Muscle of leg (tissue), 11 donors: ENCODE measurements around the gene KCNK18. TPM values are rescaled to one million over a fixed set of nuclear protein-coding genes. Genes with fewer than 3 reads are reported as not detected.

ENCODE experiments used
- DNase-seq: peaks from one replicate; pipeline ENCODE4 v3.0.0; 2013
- H3K27ac ChIP-seq: one replicate; pipeline ENCODE4 v1.5.1; 2013; ENCODE audit warnings: mild to moderate bottlenecking, low read length, control low read depth
- H3K27me3 ChIP-seq: one replicate; pipeline ENCODE4 v1.6.1; 2013; ENCODE audit warnings: low read length; ENCODE audit not compliant: control insufficient read depth, insufficient read depth
- H3K36me3 ChIP-seq: one replicate; pipeline ENCODE4 v1.6.1; 2013; ENCODE audit warnings: low read length; ENCODE audit not compliant: control insufficient read depth, insufficient read depth
- H3K4me1 ChIP-seq: one replicate; pipeline ENCODE4 v1.6.1; 2013; ENCODE audit warnings: low read length; ENCODE audit not compliant: control insufficient read depth, insufficient read depth
- H3K4me3 ChIP-seq: one replicate; pipeline ENCODE4 v1.5.1; 2013; ENCODE audit warnings: low read length, control low read depth
- H3K9me3 ChIP-seq: replicated peaks from 2 replicates; pipeline ENCODE4 v1.6.1; 2013; ENCODE audit warnings: low read depth, low read length; ENCODE audit not compliant: control insufficient read depth
- WGBS: methylation state at CpG from one replicate; pipeline ENCODE4 v1.1.5; 2013; ENCODE audit warnings: missing lambda C conversion rate; ENCODE audit not compliant: insufficient coverage; 5-methylcytosine and 5-hydroxymethylcytosine counted together
- polyA plus RNA-seq, 8 donors: library from polyadenylated mRNA; unstranded; fragments of 120-200 nt; gene quantifications; one replicate each; pipeline versions ENCODE4 v1.2.1 to v1.2.3, GENCODE V29; 2013; ENCODE audit warnings: inconsistent platforms in 1 of 8, low replicate concordance in 1 of 8; ENCODE audit not compliant: insufficient read length in 8 of 8, insufficient read depth in 1 of 8
- total RNA-seq: library from RNA; stranded (reverse); fragments of 120-200 nt; gene quantifications from one replicate; pipeline ENCODE4 v1.2.4, GENCODE V29; 2013

KCNK18 gene
- total and polyA plus RNA-seq, 9 donors: not detected

DNA sequence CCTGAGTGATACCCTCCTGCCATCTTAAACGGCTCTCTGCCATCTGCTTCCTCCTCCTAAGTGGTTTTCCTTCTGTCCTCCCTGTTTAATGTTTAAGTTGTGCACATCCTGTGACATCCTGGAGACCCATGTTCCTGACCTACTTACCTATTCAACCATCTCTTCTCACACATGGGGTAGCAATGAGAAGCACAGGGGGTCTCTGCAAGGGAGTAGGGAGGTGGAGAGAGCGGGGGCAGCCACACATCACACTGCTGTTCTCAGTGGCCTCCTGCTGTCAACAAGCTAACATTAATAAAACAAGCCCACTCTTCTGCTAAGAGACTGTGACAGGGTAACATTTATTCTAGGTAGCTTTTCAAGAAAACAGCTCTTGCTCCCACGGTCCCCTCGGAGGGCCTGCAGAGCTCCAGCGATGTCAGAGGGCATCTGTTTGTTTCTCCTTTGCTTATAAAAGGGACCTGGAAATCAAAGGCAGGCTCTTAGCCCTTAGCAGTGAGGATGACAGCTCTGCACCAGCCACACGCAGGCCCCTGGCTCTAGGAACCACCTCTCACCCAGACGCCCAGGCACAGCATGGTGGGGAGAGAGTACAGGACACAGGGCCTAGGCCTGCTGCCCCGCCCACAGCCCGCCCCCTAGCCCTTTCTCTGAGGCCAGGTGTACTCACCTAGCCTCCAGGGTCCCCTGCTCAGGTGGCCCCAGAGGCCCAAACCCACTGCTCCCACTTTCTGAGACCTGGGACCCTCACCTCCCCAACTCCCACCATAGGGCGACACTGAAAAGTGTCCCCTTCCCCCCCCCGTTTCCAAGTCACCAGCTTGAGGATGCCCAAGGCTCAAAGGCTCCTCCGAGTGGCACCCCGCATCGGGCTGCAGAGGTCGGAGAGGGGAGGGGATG lies 42.7 kb downstream of the KCNK18 start:
- Histone ChIP-seq H3K9me3 (no peaks in the 10 kb centered on the region), H3K4me1 (peaks cover 3% of the 10 kb centered on the region), H3K27ac (no peak overlapping the region), H3K36me3 (no peaks in the 10 kb centered on the region), H3K4me3 (no peak overlapping the region), H3K27me3 (peaks cover 76% of the 10 kb centered on the region)
- no peak for DNase-seq
- WGBS: 49% methylated on average over 5 of the region's 15 CpGs

DNA sequence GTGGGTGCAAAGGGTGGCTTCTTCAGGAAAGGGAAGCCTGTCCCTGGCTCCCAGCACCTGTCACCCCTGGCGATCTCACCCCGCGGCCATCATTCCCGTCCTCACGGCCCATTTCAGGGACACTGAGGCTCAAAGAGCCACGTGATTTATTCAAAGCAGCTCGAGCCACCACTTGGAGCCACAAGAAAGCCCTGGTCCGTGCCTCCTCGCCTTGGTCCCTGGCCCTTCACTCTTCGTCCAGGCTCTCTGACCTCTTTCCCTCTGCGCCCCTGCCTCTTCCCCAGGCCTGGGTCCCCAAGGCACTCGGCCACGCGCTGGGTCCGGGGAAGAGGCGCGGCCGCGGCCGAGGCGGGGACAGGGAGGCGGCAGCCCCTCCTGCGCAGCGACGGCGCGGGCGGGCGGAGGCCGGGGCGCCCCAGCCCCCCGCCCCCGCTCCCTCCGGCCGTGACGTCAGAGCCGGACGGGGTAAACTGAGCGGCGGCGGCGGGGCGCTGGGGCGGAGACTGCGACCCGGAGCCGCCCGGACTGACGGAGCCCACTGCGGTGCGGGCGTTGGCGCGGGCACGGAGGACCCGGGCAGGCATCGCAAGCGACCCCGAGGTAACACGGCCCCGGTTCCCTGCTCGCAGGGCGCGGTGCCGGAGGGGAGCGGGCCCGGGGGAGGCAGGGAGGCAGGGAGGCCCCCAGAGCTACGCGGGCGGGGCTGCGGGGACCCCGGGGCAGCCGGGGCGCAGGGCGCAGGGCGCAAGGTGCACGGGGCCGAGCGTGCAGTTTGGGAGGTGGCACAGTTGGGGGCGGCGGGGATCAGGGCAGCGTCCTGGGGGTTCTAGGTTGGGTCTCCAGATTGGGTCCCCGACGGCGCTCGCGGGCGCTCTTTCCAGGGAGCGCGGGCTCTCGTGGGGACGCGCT lies 43.6 kb downstream of the KCNK18 start, which contains the start of gene SLC18A2:
TSS of gene SLC18A2 (plus strand) at position 494 of the 909 bp plus-strand sequence. CDS start 580 bp downstream, outside the sequence.
- no peaks in the 10 kb centered on the region for H3K9me3 ChIP-seq
- H3K4me3 ChIP-seq: no peak within 1 kb of the TSS
- peaks cover 3% of the 10 kb centered on the region for H3K4me1 ChIP-seq
- under 1% methylated on average over 93 of the region's 93 CpGs for WGBS
- no peak for DNase-seq
- H3K36me3 ChIP-seq: no peaks in the 10 kb centered on the region
- peaks cover 73% of the 10 kb centered on the region for H3K27me3 ChIP-seq
- H3K27ac ChIP-seq: no peak within 1 kb of the TSS

DNA sequence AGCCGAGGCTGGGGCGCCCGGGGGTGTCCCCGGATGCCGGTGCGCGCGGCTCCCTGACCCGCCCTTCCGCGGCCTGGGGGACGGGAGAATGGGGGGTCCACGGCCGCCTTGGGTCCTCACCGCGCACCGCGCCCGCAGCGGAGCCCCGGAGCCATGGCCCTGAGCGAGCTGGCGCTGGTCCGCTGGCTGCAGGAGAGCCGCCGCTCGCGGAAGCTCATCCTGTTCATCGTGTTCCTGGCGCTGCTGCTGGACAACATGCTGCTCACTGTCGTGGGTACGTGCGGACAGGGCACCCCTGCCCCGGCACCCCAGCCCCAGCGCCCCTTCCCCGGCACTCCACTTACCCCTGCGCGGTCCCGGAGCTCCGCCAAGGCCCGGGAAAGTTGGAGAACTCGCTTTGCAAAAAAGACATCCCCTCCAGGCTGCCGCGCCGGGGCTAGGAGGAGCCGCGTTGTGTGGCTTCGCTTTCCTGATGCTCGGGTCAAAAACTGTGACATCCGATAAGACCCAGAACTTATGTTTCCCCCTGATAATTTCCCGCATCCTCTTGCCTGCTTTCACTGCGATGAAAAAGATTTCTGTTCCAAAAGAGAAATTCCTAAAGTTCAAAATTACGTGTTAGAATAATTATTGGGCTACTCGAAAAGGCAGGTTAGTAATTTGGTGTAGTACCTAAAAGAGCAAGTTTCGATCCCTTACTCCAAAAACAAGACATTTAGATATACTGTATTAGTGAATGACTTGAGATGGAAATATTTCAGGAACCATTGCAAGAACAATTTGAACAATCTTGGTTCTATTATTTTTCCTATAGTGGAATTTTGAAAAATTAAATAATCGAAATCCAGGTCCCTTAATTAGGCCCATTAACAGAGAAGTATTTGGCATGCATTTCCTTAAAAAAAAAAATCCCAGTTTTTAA lies 44.5 kb downstream of the KCNK18 start:
- Histone ChIP-seq H3K36me3 (no peaks in the 10 kb centered on the region), H3K27ac (no peak overlapping the region), H3K9me3 (no peaks in the 10 kb centered on the region), H3K4me3 (no peak overlapping the region), H3K27me3 (peaks cover 64% of the 10 kb centered on the region), H3K4me1 (peaks cover 3% of the 10 kb centered on the region)
- DNase-seq: no peak
- 1% methylated on average over 44 of the region's 56 CpGs for WGBS

DNA sequence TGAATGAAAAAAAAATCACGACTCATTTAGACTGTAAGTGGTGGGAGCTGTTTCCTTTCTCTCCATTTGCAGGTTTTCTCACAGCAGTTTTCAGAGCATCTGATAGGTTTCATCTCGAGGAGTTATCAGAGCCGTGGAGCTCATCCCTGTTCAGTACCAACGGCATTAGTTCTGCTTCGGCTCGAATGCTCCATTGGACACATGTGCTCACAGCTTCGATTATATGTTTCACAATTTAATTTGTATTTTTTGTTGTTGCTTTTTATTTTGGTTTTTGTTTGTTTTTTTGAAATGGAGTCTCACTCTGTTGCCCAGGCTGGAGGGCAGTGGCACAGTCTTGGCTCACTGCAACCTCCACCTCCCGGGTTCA lies 45.2 kb downstream of the KCNK18 start:
- no CpG with 5 or more reads among the region's 8 CpGs for WGBS
- no peak for DNase-seq
- peaks cover 62% of the 10 kb centered on the region for H3K27me3 ChIP-seq
- no peaks in the 10 kb centered on the region for H3K9me3 ChIP-seq
- H3K4me1 ChIP-seq: peaks cover 3% of the 10 kb centered on the region
- no peak overlapping the region for H3K27ac ChIP-seq
- H3K4me3 ChIP-seq: no peak overlapping the region
- H3K36me3 ChIP-seq: no peaks in the 10 kb centered on the region

DNA sequence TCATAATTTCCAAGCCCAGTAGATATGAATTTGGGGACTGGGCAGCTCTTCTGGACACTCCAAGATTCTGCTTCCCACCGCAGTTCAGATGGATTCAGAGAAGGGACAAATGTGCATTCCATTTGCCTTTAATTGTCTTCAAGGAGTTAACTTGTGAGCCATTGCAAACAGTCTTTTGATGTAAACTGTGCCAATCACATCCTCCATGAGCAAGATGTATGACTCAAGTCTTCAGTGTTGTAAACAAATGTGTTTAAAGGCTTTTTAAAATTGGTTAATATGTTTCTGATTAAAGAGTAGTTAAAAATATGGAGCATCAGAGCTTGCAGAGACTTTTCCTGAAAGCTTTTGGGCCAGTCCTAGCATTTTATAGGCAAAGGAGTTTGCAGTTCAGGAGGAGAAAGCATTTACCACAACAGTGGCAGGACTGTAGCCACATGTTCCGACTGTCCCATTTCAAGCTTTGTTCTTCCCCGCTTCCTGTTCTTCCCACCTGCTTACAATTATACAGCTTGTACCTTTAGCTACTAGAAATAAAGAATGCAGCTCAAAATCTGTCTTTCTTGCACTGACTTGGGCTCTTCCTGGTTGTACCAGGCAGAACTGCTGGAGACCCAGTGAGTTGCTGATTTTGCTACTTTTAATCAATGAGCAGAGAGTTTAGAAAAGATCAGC lies 49.8 kb downstream of the KCNK18 start:
- Histone ChIP-seq H3K4me3 (no peak overlapping the region), H3K27me3 (peaks cover 40% of the 10 kb centered on the region), H3K4me1 (no peaks in the 10 kb centered on the region), H3K27ac (no peak overlapping the region), H3K36me3 (no peaks in the 10 kb centered on the region), H3K9me3 (no peaks in the 10 kb centered on the region)
- 42% methylated on average over 2 of the region's 3 CpGs for WGBS
- no peak for DNase-seq

DNA sequence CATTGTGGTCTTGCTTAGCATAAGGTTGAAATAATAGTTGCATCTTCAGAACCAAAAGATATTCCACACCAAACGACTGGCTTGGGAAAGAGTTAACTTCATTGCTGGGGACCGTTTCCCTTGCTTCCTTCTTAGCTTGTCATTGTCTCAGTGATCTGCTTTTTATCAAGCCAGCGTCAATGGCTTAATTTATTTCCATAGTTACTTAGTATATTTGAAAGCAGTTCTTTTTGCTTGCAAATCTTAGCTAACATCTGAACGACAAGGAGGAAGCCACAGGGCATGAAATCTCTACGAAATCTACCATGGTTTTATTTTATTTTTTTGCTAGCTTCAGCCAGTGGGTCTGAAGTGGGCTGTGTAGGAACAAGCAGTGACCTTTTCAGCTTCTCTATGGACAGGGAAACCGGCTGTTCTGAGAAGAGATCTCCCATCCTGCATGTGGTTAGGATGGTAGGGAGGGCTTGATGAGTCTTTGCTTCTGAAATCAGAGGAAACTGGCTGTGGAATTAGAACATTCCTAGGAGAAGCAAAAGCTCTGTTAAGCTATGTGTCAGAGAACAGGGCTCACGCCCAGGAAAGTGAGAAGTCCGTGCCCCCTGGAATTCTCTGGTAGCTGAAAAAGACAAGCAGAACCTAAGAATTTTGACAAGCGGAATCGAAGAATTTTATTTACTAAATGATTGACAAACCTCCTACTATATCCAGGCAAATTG lies 51.6 kb downstream of the KCNK18 start:
- Histone ChIP-seq H3K27ac (no peak overlapping the region), H3K4me3 (no peak overlapping the region), H3K27me3 (peaks cover 28% of the 10 kb centered on the region), H3K36me3 (no peaks in the 10 kb centered on the region), H3K9me3 (no peaks in the 10 kb centered on the region), H3K4me1 (no peaks in the 10 kb centered on the region)
- no peak for DNase-seq
- WGBS: 31% methylated on average over 2 of the region's 10 CpGs

DNA sequence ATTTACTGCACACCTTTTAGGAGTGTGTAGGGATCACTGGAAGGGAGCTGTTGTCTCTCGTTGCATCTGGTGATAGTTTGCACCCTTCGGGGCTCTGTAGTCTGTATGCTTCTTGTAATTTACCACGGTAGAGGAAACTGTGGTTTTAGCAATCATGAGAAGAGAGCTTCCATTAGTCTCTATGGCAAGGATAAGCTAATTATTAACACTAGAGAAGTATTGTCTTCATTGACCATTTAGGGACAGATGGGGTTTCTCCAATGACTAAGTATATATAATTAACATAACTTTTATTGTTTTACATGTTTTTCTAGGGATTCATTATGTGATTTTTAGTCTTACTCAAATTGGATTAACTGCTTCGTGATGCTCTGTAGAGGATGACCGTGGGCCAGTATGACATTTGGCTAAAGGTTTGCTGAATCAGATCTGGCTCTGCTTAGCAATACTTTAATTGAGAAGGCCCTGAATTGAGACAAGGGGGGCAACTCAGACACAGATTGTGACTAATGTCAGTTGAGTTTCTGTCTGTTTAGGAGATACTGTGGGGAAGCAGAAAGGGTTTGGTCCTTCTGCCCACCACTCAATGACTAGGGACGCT lies 52.3 kb downstream of the KCNK18 start:
- Histone ChIP-seq H3K4me1 (no peaks in the 10 kb centered on the region), H3K36me3 (no peaks in the 10 kb centered on the region), H3K4me3 (no peak overlapping the region), H3K27me3 (peaks cover 22% of the 10 kb centered on the region), H3K9me3 (no peaks in the 10 kb centered on the region), H3K27ac (no peak overlapping the region)
- no peak for DNase-seq
- 57% methylated on average over 3 of the region's 6 CpGs for WGBS

DNA sequence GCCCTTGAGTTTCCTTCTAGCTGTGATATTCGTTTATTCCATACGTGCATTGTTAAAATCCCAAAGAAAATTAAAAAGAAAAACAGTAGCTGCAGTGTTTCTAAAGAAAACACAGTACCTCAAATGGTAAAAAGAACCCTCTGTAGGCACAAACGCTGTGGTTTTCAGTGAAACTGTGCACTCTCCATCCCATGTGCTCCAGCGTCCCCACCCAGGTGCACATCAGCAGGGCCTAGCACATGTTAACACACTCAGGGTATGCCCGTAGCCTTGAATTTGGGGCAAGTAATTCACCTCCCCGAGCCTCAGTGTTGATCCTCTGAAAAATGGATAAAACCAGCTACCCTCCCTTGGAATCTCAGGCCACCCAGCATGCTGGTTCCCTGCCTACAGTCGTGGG lies 53.1 kb downstream of the KCNK18 start:
- no peaks in the 10 kb centered on the region for H3K4me1 ChIP-seq
- peaks cover 14% of the 10 kb centered on the region for H3K27me3 ChIP-seq
- no peaks in the 10 kb centered on the region for H3K9me3 ChIP-seq
- H3K4me3 ChIP-seq: no peak overlapping the region
- DNase-seq: no peak
- H3K36me3 ChIP-seq: no peaks in the 10 kb centered on the region
- H3K27ac ChIP-seq: no peak overlapping the region
- WGBS: 58% methylated on average over 3 of the region's 7 CpGs
